OCI-LY7 (cell line): Measurements from ENCODE around the gene C16orf82.

Experiments used
- EZH2phosphoT487 ChIP-seq: fragments of 200-600 bp; sonication (generic); IDR thresholded peaks from 2 replicates; pipeline ENCODE4 v1.6.1; 2018; ENCODE audit warnings: low read depth, borderline replicate concordance, mild to moderate bottlenecking, mixed run types, antibody characterized with exemption, low read length, moderate library complexity, mixed read lengths
- TF ChIP-seq, protein P1 (sequence below): fragments of 200-600 bp; sonication (generic); conservative IDR thresholded peaks from 2 replicates; pipeline ENCODE4 v1.5.1; 2014; ENCODE audit warnings: mild to moderate bottlenecking, antibody characterized with exemption, low read length, moderate library complexity, mixed read lengths

- TF ChIP-seq, protein P1, sequence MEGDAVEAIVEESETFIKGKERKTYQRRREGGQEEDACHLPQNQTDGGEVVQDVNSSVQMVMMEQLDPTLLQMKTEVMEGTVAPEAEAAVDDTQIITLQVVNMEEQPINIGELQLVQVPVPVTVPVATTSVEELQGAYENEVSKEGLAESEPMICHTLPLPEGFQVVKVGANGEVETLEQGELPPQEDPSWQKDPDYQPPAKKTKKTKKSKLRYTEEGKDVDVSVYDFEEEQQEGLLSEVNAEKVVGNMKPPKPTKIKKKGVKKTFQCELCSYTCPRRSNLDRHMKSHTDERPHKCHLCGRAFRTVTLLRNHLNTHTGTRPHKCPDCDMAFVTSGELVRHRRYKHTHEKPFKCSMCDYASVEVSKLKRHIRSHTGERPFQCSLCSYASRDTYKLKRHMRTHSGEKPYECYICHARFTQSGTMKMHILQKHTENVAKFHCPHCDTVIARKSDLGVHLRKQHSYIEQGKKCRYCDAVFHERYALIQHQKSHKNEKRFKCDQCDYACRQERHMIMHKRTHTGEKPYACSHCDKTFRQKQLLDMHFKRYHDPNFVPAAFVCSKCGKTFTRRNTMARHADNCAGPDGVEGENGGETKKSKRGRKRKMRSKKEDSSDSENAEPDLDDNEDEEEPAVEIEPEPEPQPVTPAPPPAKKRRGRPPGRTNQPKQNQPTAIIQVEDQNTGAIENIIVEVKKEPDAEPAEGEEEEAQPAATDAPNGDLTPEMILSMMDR = no peak
- no peak for TF ChIP-seq EZH2phosphoT487
Measured at GRCh38 chr16:27108826-27109665, 42.3 kb downstream of the C16orf82 start.
